HEK293 (cell line): ENCODE data around the gene PRR33.

ENCODE experiments used
- ATF2 ChIP-seq: fragments of 450-650 bp; formaldehyde crosslinking; IDR thresholded peaks from 2 replicates; pipeline ENCODE4 v1.5.1; 2016; ENCODE audit warnings: missing biosample characterization, missing genetic modification characterization, low read depth
- CTCF ChIP-seq: fragments of 450-650 bp; formaldehyde crosslinking; IDR thresholded peaks from 2 replicates; pipeline ENCODE4 v1.5.1; 2016; ENCODE audit warnings: missing biosample characterization, missing genetic modification characterization
- EGR2 ChIP-seq: fragments of 450-650 bp; formaldehyde crosslinking; IDR thresholded peaks from 2 replicates; pipeline ENCODE4 v1.5.1; 2016; ENCODE audit warnings: low read depth, missing biosample characterization, missing genetic modification characterization
- OSR2 ChIP-seq: fragments of 450-650 bp; formaldehyde crosslinking; IDR thresholded peaks from 2 replicates; pipeline ENCODE4 v1.5.1; 2016; ENCODE audit warnings: missing biosample characterization, missing genetic modification characterization
- PBX3 ChIP-seq: sonication (generic); formaldehyde crosslinking; IDR thresholded peaks from 2 replicates; pipeline ENCODE4 v1.8.1; 2022; ENCODE audit warnings: mild to moderate bottlenecking, moderate library complexity, missing genetic modification reagents
- YY1 ChIP-seq: fragments of 450-650 bp; formaldehyde crosslinking; IDR thresholded peaks from 2 replicates; pipeline ENCODE4 v1.5.1; 2018; ENCODE audit warnings: missing biosample characterization, missing genetic modification characterization
- ZBTB1 ChIP-seq: fragments of 450-650 bp; formaldehyde crosslinking; IDR thresholded peaks from 2 replicates; pipeline ENCODE4 v1.5.1; 2016; ENCODE audit warnings: missing biosample characterization, missing genetic modification characterization
- ZNF366 ChIP-seq: fragments of 450-650 bp; formaldehyde crosslinking; conservative IDR thresholded peaks from 2 replicates; pipeline ENCODE4 v1.5.1; 2016; ENCODE audit warnings: missing biosample characterization, missing genetic modification characterization

- TF ChIP-seq ZNF366 (tag by site-specific recombination), result peak; percentile 95
- TF ChIP-seq ATF2 (tag by site-specific recombination), result no peak
- TF ChIP-seq EGR2, result no peak
- TF ChIP-seq CTCF (tag by site-specific recombination), result no peak
- TF ChIP-seq PBX3 (CRISPR knock-in tag), result no peak
- TF ChIP-seq YY1 (tag by site-specific recombination), result no peak
- TF ChIP-seq ZBTB1 (tag by site-specific recombination), result no peak
- TF ChIP-seq OSR2 (tag by site-specific recombination), result no peak
These were observed 18.5 kb downstream of the PRR33 start for GRCh38 chr11:1873048-1873812.
